SK-N-MC (cell line): ENCODE results near the gene EFCAB6.

Experiments used
- EZH2 ChIP-seq: fragments of 200-600 bp; sonication (generic); IDR thresholded peaks from one replicate; pipeline ENCODE4 v1.6.1; 2017; ENCODE audit warnings: antibody characterized with exemption
- POLR2AphosphoS5 ChIP-seq: IDR thresholded peaks from 2 replicates; pipeline ENCODE4 v1.6.1; 2012; ENCODE audit warnings: mild to moderate bottlenecking, low read depth, low read length, borderline replicate concordance

DNA sequence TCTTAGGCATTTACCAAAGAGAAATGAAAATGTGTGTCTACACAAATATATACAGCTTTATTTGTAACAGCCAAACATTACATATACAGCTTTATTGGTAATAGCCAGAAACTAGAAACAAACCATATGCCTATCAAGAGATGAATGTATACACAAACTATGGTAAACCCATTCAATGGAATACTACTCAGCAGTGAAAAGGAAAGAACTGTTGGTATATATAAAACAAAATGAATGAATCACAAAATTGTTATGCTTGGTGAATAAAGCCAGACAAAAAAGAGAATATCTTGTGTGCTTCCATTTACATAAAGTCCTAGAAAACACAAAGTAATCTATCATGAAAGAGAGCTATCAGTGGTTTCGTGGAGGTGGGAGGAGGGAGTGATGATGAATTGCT, 142.9 kb downstream of the EFCAB6 start:
- TF ChIP-seq POLR2AphosphoS5 = no peak
- TF ChIP-seq EZH2 = no peak
